H1 (cell line): ENCODE measurements around the gene AIMP1. TPM values are rescaled to one million over a fixed set of nuclear protein-coding genes. Genes with fewer than 3 reads are reported as not detected.

Experiments used
- CTCF ChIA-PET: fragments of 300-600 bp; sonication (Branson Sonifier 250); formaldehyde crosslinking; loops from one replicate; lab custom pipeline; 2021; ENCODE audit not compliant: partially characterized antibody; lab: Charles Lee
- POLR2A ChIA-PET: fragments of 300-600 bp; sonication (Branson Sonifier 250); formaldehyde crosslinking; loops from one replicate; lab custom pipeline; 2021; ENCODE audit warnings: inconsistent platforms; ENCODE audit not compliant: partially characterized antibody; lab: Charles Lee
- DNase-seq, 2 experiments: peaks; one replicate each; pipeline versions ENCODE4 v3.0.0 to v3.0.0-alpha.2; 2010 to 2022; ENCODE audit warnings: low spot score in 2 of 2, low read depth in 1 of 2, mixed read lengths in 1 of 2
- FAIRE-seq: peaks from 2 replicates; lab custom pipeline; 2011; peaks lifted over from hg19 to GRCh38; lab: Jason Lieb, UNC
- H2AFZ ChIP-seq: 2 replicates; pipeline ENCODE4 v1.8.1; 2012; ENCODE audit warnings: low read length, inconsistent platforms
- H2AK5ac ChIP-seq: 2 replicates; pipeline ENCODE4 v1.6.1; 2013; ENCODE audit warnings: low read depth, low read length
- H2BK120ac ChIP-seq: replicated peaks from 2 replicates; pipeline ENCODE3; 2013; ENCODE audit warnings: low read depth, low read length, inconsistent platforms
- H2BK12ac ChIP-seq: 2 replicates; pipeline ENCODE4 v1.6.1; 2013; ENCODE audit warnings: low read depth, low read length
- H2BK15ac ChIP-seq: 2 replicates; pipeline ENCODE4 v1.6.1; 2013; ENCODE audit warnings: low read length
- H2BK20ac ChIP-seq: 2 replicates; pipeline ENCODE4 v1.6.1; 2013; ENCODE audit warnings: low read length
- H2BK5ac ChIP-seq: 2 replicates; pipeline ENCODE4 v1.6.1; 2013; ENCODE audit warnings: low read depth, low read length
- H3K14ac ChIP-seq: 2 replicates; pipeline ENCODE4 v1.6.1; 2013; ENCODE audit warnings: inconsistent platforms; ENCODE audit not compliant: insufficient read length
- H3K18ac ChIP-seq: 2 replicates; pipeline ENCODE4 v1.6.1; 2013; ENCODE audit warnings: low read length; ENCODE audit errors: extremely low read depth
- H3K23ac ChIP-seq: 2 replicates; pipeline ENCODE4 v1.6.1; 2013; ENCODE audit warnings: inconsistent platforms; ENCODE audit not compliant: insufficient read length
- H3K23me2 ChIP-seq: 2 replicates; pipeline ENCODE4 v1.6.1; 2013; ENCODE audit warnings: low read depth, low read length
- H3K27ac ChIP-seq: 2 replicates; pipeline ENCODE4 v1.6.1; 2011; ENCODE audit warnings: low read depth, low read length, inconsistent platforms
- H3K27me3 ChIP-seq, 4 experiments: replicated peaks in 1 of 4; 1 replicate in 1 of 4; 2 replicates in 3 of 4; pipeline versions ENCODE4 v1.6.1 to v1.8.1; 2011 to 2013; ENCODE audit warnings: low read length in 3 of 4, mild to moderate bottlenecking in 3 of 4, inconsistent platforms in 2 of 4, mixed read lengths in 2 of 4, moderate library complexity in 1 of 4; ENCODE audit not compliant: control insufficient read depth in 3 of 4, insufficient read depth in 3 of 4; ENCODE audit errors: extremely low read depth in 1 of 4
- H3K36me3 ChIP-seq, 4 experiments: 2 replicates each; pipeline versions ENCODE4 v1.6.1 to v1.8.1; 2011 to 2013; ENCODE audit warnings: mild to moderate bottlenecking in 4 of 4, low read length in 3 of 4, moderate library complexity in 2 of 4, control low read depth in 1 of 4, inconsistent platforms in 1 of 4; ENCODE audit not compliant: insufficient read depth in 4 of 4, control insufficient read depth in 2 of 4
- H3K4ac ChIP-seq: replicated peaks from 2 replicates; pipeline ENCODE3; 2013; ENCODE audit warnings: low read length, low read depth, mixed read lengths, inconsistent platforms; ENCODE audit not compliant: insufficient read length
- H3K4me1 ChIP-seq, 4 experiments: replicated peaks in 1 of 4; 1 replicate in 1 of 4; 2 replicates in 3 of 4; pipeline versions ENCODE4 v1.6.1 to v1.8.1; 2011 to 2013; ENCODE audit warnings: low read length in 3 of 4, inconsistent platforms in 2 of 4, mixed read lengths in 1 of 4; ENCODE audit not compliant: insufficient read depth in 4 of 4, control insufficient read depth in 3 of 4
- H3K4me2 ChIP-seq, 2 experiments: 2 replicates each; pipeline versions ENCODE4 v1.6.1 to v1.8.1; 2011 to 2013; ENCODE audit warnings: low read depth in 2 of 2, low read length in 2 of 2, control low read depth in 1 of 2, inconsistent platforms in 1 of 2, mild to moderate bottlenecking in 1 of 2; ENCODE audit not compliant: insufficient read depth in 1 of 2
- H3K4me3 ChIP-seq, 4 experiments: fragments of 200-600, 300-600 bp in 1 of 4; sonication (generic), shearing (Covaris generic), sonication (Bioruptor Twin) in 1 of 4; 2 replicates each; pipeline versions ENCODE4 v1.5.1 to v1.8.1; 2011 to 2016; ENCODE audit warnings: low read length in 4 of 4, low read depth in 3 of 4, control low read depth in 2 of 4, inconsistent platforms in 2 of 4, mild to moderate bottlenecking in 2 of 4, mixed read lengths in 1 of 4, moderate library complexity in 1 of 4; ENCODE audit not compliant: insufficient read depth in 2 of 4; ENCODE audit errors: extremely low read depth in 1 of 4
- H3K56ac ChIP-seq: replicated peaks from 2 replicates; pipeline ENCODE3; 2013; ENCODE audit warnings: low read depth, mild to moderate bottlenecking, mixed read lengths, low read length, inconsistent platforms; ENCODE audit not compliant: insufficient read length
- H3K79me1 ChIP-seq: 2 replicates; pipeline ENCODE4 v1.6.1; 2013; ENCODE audit warnings: low read depth, low read length, control low read depth
- H3K79me2 ChIP-seq, 2 experiments: 2 replicates each; pipeline versions ENCODE4 v1.6.1 to v1.8.1; 2012 to 2013; ENCODE audit warnings: low read length in 2 of 2, mild to moderate bottlenecking in 2 of 2, inconsistent platforms in 1 of 2; ENCODE audit not compliant: insufficient read depth in 2 of 2, control insufficient read depth in 1 of 2
- H3K9ac ChIP-seq, 4 experiments: replicated peaks in 1 of 4; 1 replicate in 1 of 4; 2 replicates in 3 of 4; pipeline versions ENCODE4 v1.6.1 to v1.8.1; 2011 to 2013; ENCODE audit warnings: low read depth in 3 of 4, low read length in 3 of 4, control low read depth in 2 of 4, mild to moderate bottlenecking in 2 of 4, moderate library complexity in 2 of 4, inconsistent platforms in 1 of 4; ENCODE audit errors: extremely low read depth in 1 of 4
- H3K9me3 ChIP-seq, 2 experiments: 2 replicates each; pipeline versions ENCODE4 v1.6.1 to v1.8.1; 2012 to 2013; ENCODE audit warnings: mild to moderate bottlenecking in 2 of 2, moderate library complexity in 2 of 2, control low read depth in 1 of 2, inconsistent platforms in 1 of 2, low read depth in 1 of 2, low read length in 1 of 2, mixed read lengths in 1 of 2; ENCODE audit not compliant: insufficient read depth in 2 of 2
- H4K20me1 ChIP-seq, 2 experiments: replicated peaks in 1 of 2; 2 replicates each; pipeline versions ENCODE3 to v1.8.1; 2011 to 2013; ENCODE audit warnings: inconsistent platforms in 2 of 2, low read length in 2 of 2, mild to moderate bottlenecking in 1 of 2; ENCODE audit not compliant: insufficient read depth in 2 of 2, control insufficient read depth in 1 of 2
- H4K5ac ChIP-seq: 2 replicates; pipeline ENCODE4 v1.6.1; 2013; ENCODE audit warnings: low read length, low read depth, mixed read lengths, inconsistent platforms; ENCODE audit not compliant: insufficient read length
- H4K8ac ChIP-seq: 2 replicates; pipeline ENCODE4 v1.8.0; 2013; ENCODE audit warnings: mild to moderate bottlenecking, moderate library complexity, low read length, inconsistent platforms; ENCODE audit not compliant: insufficient read depth; ENCODE audit errors: extremely low read depth
- H4K91ac ChIP-seq: replicated peaks from 2 replicates; pipeline ENCODE3; 2013; ENCODE audit warnings: low read length, mixed read lengths, inconsistent platforms; ENCODE audit not compliant: insufficient read length
- ATF2 ChIP-seq: IDR thresholded peaks from 2 replicates; pipeline ENCODE4 v1.6.1; 2012; ENCODE audit warnings: low read length, inconsistent platforms
- CEBPB ChIP-seq: IDR thresholded peaks from 2 replicates; pipeline ENCODE4 v1.6.1; 2012; ENCODE audit warnings: low read depth, low read length
- CTBP2 ChIP-seq: IDR thresholded peaks from 2 replicates; pipeline ENCODE4 v1.7.0; 2011; ENCODE audit warnings: borderline replicate concordance, mild to moderate bottlenecking, moderate library complexity, mixed read lengths, low read length; ENCODE audit not compliant: insufficient read depth, insufficient read length
- GTF2F1 ChIP-seq: IDR thresholded peaks from 2 replicates; pipeline ENCODE4 v1.6.1; 2012; ENCODE audit warnings: low read depth, low read length, improper control_type of control experiment, borderline replicate concordance
- MAFK ChIP-seq: IDR thresholded peaks from 2 replicates; pipeline ENCODE4 v1.6.1; 2012; ENCODE audit warnings: low read depth, mild to moderate bottlenecking, improper control_type of control experiment, low read length
- POLR2A ChIP-seq, 2 experiments: IDR thresholded peaks; 1 replicate in 1 of 2; 2 replicates in 1 of 2; pipeline ENCODE4 v1.6.1; 2011; ENCODE audit warnings: low read depth in 2 of 2, low read length in 2 of 2, mild to moderate bottlenecking in 2 of 2; ENCODE audit errors: control extremely low read depth in 1 of 2
- SIRT6 ChIP-seq: IDR thresholded peaks from one replicate; pipeline ENCODE4 v1.7.1; 2012; ENCODE audit warnings: low read length, inconsistent platforms
- SP1 ChIP-seq: IDR thresholded peaks from 2 replicates; pipeline ENCODE4 v1.6.1; 2011; ENCODE audit warnings: low read depth, low read length
- TAF7 ChIP-seq: optimal IDR thresholded peaks from 2 replicates; pipeline ENCODE3; 2011; ENCODE audit warnings: low read depth, mild to moderate bottlenecking, inconsistent platforms, low read length, moderate library complexity, borderline replicate concordance
- TEAD4 ChIP-seq: IDR thresholded peaks from 2 replicates; pipeline ENCODE4 v1.6.1; 2012; ENCODE audit warnings: low read depth, low read length, inconsistent platforms, mixed read lengths
- USF2 ChIP-seq: IDR thresholded peaks from 2 replicates; pipeline ENCODE4 v1.6.1; 2011; ENCODE audit warnings: low read length, improper control_type of control experiment
- YY1 ChIP-seq: IDR thresholded peaks from 2 replicates; pipeline ENCODE4 v1.6.1; 2011; ENCODE audit warnings: low read depth, mild to moderate bottlenecking, low read length
- WGBS, 2 experiments: shearing (Covaris generic) in 1 of 2; methylation state at CpG; one replicate each; pipeline versions ENCODE4 v1.1.6 to v1.1.7; 2013 to 2015; ENCODE audit warnings: low lambda C conversion rate in 2 of 2, mixed read lengths in 2 of 2, inconsistent platforms in 1 of 2, low coverage in 1 of 2, missing lambda C conversion rate in 1 of 2; ENCODE audit not compliant: insufficient replicate concordance in 2 of 2, insufficient coverage in 1 of 2, insufficient read length in 1 of 2; ENCODE audit errors: extremely low coverage in 1 of 2, missing lambda C conversion rate in 1 of 2; 5-methylcytosine and 5-hydroxymethylcytosine counted together
- polyA plus RNA-seq, 7 experiments: library from polyadenylated mRNA; depleted of rRNA in 3 of 7; stranded (reverse) in 5 of 7; unstranded in 2 of 7; fragments of >200 nt in 5 of 7; fragments of 200-250 nt in 2 of 7; gene quantifications; 1 replicate in 5 of 7; 2 replicates in 1 of 7; 4 replicates in 1 of 7; pipeline versions ENCODE4 v1.2.1 to v1.2.3, GENCODE V29; 2011 to 2013; ENCODE audit warnings: missing spikeins in 2 of 7, mixed read lengths in 2 of 7
- total RNA-seq: library from RNA; stranded (reverse); fragmentation: NEBNext Ultra II Directional; extraction: Animal tissue kit (Norgen Biotek cat#: 25700); gene quantifications from 2 replicates; pipeline ENCODE4 v1.2.1, GENCODE V29; 2021

AIMP1 gene
- total and polyA plus RNA-seq, 2 of the 8 experiments (the other 6 are each of a cell fraction or from before 2014, with no cell fraction given), result 7.9 to 54.6 TPM

- no peak overlapping the region for H2AK5ac ChIP-seq
- CTCF ChIA-PET, result interaction anchor here (0.8 kb wide), 1 partner anchor 8 kb away, joined by 3 read pairs; no protein-coding TSS in a partner anchor
- no peak overlapping the region for H3K4ac ChIP-seq
- 95% methylated on average over 1 of the region's 1 CpG; no CpG with 5 or more reads in 1 of the 2 experiments for WGBS, 2 experiments
- no peak overlapping the region for H4K5ac ChIP-seq
- no peak overlapping the region for H4K91ac ChIP-seq
- H2BK120ac ChIP-seq, result no peak overlapping the region
- H3K27me3 ChIP-seq, result no peaks in the 10 kb centered on the region
- H3K79me2 ChIP-seq, result peaks cover 5 to 41% of the 10 kb centered on the region in 2 experiments; a peak in 3 of 4 replicates
- H3K4me1 ChIP-seq, result no peaks in the 10 kb centered on the region
- no peak overlapping the region for H3K14ac ChIP-seq
- no peak overlapping the region for H3K4me3 ChIP-seq
- no peak overlapping the region for H2BK5ac ChIP-seq
- H3K9me3 ChIP-seq, result peaks cover 0 to 10% of the 10 kb centered on the region in 2 experiments; a peak in 1 of 4 replicates
- H4K20me1 ChIP-seq, result no peaks in the 10 kb centered on the region
- H3K56ac ChIP-seq, result no peak overlapping the region
- H3K36me3 ChIP-seq, result peaks cover 0 to 11% (median 3%) of the 10 kb centered on the region in 4 experiments; a peak in 3 of 8 replicates
- no peak overlapping the region for H3K9ac ChIP-seq
- H3K23ac ChIP-seq, result no peak overlapping the region
- no peak overlapping the region for H2BK15ac ChIP-seq
- no peak overlapping the region for H2BK20ac ChIP-seq
- H4K8ac ChIP-seq, result no peak overlapping the region
- no peak overlapping the region for H2AFZ ChIP-seq
- H3K18ac ChIP-seq, result no peak overlapping the region
- H3K23me2 ChIP-seq, result peaks cover 10% of the 10 kb centered on the region; the same call in 1 of the 2 replicates
- H3K79me1 ChIP-seq, result peaks cover 2% of the 10 kb centered on the region; the same call in 1 of the 2 replicates
- H3K4me2 ChIP-seq, result no peak overlapping the region
- FAIRE-seq (no peak), DNase-seq (no peak)
- POLR2A ChIA-PET, result no interaction called here
- no peak overlapping the region for H3K27ac ChIP-seq
- no peak overlapping the region for H2BK12ac ChIP-seq
- TF ChIP-seq YY1, result no peak
- no peak for TF ChIP-seq CTBP2
- TF ChIP-seq USF2, result no peak
- no peak for TF ChIP-seq SP1
- no peak for TF ChIP-seq MAFK
- TF ChIP-seq POLR2A (IDR thresholded peaks at IDR 0.05; ENCODE audit: control extremely low read depth in 1 of 2, low read depth in 2 of 2, low read length in 2 of 2), result no peak
- no peak for TF ChIP-seq SIRT6
- TF ChIP-seq TEAD4, result no peak
- TF ChIP-seq GTF2F1, result no peak
- no peak for TF ChIP-seq CEBPB
- TF ChIP-seq TAF7, result no peak
- no peak for TF ChIP-seq ATF2
Observed at GRCh38 chr4:106320235-106320634, 3.9 kb downstream of the AIMP1 start.
